NCI-H1436 treated with DMSO at 0.1 percent for 48 hours (cell line): ENCODE data around the gene PDE4B.

Experiments used
- DNase-seq: peaks from one replicate; lab custom pipeline; 2025; lab: John Stamatoyannopoulos, UW

The PDE4B gene

DNA sequence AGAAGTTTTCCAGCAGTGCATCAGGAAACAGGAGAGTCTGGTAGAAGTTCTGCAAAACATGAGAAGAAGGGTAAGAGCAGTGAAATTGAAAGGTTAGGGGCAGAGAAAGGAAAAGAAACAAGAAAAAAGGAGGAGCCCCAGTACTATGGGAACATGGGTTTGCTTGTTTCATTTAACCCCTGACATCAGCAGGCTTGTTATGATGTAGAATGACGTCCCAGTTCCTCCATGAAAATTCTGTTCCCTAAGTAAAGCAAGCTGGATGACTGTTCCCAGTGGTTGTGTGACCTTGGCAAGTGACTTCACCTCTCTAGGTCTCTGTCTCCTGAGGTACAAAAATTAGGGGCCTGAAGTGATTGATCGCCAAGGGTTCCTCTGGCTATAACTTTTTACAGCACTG lies 472.6 kb downstream of the PDE4B start:
- DNase-seq, result no peak

DNA sequence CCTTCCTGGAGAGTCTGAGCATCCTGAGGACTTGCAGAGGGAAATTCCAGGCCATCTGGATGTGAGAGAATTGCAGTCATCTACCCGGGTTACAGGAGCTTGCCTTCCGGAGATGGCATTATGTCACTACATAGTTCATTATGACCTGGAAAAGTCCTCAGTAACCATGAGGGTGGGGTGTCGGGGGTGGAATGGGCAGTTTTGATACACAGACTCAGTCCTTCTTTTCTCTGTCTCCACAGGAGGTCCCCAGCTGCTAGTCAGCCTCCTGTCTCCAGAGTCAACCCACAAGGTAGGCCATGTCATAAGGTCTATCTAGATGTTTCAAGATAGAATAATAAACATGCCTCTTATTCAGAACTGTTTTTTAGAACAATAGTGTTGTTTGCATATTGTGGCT lies 473.1 kb downstream of the PDE4B start:
- DNase-seq, result no peak

DNA sequence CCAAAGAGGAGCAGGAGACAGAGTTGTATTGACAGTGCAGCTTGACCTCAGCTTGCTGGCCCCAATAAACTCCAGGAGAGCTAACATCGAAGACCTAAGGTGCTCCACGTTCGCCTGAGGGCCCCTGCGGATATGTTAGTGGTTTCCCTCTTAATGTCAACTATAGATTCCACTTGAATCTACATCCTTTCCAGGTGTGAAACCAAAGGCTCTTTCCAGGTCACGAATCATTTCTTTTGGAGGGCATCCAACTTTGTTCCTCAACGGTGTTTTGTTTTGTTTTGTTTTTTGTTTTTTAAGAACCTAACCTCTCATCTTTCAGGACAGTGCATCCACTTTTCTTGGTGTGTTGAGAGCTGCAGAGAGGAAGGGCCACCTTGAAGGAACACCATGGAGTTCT lies 473.7 kb downstream of the PDE4B start:
- DNase-seq, result no peak

DNA sequence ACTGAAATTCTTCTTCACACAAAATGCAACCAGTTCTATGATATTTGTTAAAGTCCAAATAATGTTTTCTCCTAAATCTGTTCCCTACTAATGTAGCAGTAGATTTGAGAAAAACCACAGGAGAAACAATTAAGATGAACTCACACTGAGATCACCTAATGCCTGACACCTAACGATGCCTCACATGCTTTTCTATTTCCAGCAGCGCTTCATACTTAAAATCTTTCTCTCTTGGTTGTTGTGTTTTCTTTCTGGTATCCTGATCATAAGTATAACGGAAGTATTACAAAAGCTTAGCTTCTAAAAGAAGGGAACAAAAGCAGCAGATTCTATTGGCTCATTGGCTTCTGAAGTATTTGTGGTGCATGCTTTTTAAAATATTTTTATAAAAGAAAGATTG lies 474.1 kb downstream of the PDE4B start:
- DNase-seq, result no peak

DNA sequence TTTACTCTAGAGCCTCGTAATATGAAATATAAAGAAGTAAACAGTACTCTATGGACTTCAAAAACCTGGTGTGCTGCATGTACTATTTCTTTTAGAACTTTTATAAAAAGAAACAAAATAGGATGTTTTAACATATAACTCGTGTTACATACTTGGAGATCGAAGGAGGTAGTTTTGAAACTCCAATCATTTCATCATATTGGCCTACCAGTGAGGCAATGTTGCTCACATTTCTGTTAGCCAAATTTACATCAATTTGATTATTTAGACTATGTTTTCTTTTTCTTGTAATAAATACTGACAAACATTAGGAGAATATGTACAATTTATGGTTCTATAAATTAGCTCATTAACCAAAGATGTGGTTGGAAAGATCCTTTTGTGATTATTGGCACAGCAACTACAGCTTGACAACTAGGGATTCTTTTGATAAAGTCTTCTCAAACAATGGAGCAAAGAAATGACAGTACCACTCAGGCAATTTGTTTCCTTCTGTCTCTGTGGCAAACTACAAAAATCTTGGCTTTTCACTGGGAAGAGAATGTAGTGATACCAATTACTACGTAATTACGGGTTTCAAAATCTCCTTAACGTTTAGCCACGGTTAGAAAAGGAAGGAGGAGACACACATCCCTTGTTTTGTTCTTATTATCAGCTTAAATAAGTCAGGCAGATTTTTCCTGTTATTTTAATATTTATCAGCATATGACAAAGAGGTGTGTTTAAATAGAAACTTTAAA lies 474.7 kb downstream of the PDE4B start:
- DNase-seq, result no peak

DNA sequence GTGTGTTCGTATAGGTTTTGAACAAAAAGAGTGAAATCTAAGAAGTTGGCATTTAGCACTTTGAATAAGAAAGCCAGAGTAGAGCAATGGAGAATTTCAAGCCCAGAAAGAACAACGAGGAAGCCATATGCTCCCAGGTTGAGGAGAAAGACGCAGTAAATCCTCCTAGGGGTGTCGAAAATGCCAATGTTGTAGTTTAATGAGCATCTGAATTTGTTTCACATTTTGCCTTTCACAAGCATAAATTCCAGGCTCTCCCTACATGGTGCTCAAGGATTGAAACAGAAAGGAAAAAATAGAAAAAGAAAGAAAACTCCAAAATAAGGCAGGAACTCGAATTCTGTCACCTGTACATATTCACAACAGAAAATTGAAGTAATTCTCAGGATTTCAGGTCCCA lies 476.5 kb downstream of the PDE4B start:
- no peak for DNase-seq

DNA sequence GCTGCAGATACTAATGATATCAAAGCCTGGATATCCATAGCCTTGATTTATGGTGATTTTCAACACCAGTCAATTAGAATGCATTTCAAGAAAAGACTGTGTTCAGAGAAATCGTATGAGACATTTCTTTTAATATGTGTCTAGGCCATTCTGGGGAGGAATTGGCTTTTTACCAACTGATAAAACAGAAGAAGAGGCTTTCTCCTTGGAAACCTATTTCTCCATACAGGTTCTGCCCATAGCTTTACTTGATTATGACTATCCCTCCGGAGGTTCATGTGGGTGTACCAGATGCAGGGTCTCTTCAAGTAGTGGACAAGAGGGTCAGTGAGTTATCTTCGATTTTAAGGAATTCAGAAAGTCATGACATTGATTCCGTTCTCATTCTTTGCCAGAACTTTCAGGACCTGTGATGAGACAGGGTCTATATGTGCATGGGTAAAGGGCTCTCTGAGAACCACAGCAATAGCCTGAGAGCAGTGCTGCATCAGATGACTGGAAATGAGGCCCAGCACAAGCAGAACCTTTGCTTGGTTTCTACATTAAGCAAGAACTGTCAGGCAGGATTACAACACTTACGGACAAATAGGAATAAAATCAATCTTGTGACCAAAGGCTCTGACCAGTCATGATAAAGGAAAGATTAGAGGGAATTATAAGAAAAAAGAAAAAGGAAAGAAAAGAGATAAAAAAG lies 477.6 kb downstream of the PDE4B start:
- no peak for DNase-seq

DNA sequence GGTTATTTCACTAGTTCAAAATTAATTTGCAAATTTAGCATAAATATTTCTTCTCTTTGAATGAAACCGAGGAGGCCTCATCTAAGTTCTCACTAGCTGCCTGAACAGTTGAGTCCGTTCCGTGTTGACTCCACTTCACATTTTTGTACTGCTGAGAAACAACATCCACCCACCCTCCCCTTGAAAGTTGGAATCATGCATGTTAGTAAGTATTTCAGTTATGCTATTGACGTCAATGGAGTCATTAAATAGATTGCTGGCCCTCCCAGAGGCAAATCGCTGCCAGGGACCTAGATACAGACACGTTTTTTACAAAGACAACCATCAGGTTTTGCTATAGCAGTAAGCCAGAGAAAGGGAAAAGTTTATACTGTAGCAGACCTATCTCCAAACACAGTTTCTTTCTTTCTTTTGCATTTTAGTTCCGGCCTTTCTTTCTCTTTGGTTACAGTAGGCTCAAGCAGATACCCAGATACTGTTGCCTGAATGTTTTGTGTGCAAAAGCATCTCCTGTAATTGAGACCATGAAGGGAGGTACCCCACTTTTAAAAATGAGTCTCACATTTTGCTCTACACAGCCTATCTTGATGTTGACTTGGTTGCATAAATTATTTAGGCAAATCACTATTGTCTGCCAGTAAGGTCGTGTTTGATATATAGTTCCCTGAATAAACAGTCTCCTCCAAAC lies 478.7 kb downstream of the PDE4B start:
- peak; percentile 90 for DNase-seq

DNA sequence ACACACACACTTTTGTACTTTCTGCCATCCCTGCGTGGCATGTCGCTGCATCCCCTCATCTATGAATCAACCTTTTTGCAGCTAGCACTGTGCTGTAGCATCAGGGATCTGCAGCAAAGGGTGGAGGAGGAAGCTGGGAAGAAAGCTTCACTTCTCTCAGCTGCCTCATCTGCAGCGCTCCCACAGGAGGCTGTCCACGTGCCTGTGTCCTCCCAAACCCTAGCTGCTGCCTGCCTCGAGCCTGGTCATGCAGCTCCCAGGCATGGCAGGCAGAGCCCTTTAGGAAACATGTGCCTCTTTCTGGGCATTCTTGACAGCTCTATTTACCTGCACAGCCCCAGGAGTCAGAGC lies 479.2 kb downstream of the PDE4B start:
- peak; percentile 30 for DNase-seq

DNA sequence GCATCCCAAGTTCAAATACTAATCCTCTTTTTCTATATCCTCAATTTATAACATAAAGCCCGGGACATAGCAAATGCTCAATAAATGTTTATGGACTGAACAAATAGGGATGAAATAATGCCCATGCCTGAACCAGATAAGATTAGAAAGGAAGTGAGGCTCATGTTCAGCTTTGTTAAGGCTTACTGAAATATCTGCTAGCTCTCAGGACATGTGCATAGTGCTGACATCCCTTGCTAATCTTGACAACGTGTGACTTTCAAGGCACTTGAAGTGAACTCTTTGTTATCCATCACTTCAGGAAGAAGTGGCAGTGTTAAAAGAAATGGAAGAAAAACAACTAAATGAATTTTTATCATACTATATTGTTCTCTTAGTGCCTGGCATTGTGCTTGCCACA lies 481.0 kb downstream of the PDE4B start:
- no peak for DNase-seq

DNA sequence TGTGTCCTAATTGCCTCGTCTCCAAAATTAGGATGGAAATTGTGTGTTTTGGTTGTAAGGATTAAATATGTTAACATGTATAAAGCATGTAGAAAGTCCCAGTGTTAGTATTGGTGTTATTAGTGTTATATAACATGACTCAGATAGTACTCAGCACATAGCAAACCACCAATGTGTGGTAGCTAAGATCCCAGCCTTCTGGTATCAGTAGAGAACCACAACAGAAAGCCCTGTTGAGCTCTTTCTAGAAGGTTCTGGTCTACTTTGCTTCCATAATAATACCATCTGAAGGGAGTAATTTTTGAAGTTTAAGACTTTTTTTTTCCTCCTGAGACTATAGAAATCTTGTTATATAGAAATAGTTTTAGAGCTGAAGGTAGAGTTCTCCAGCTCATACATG lies 481.9 kb downstream of the PDE4B start:
- no peak for DNase-seq

DNA sequence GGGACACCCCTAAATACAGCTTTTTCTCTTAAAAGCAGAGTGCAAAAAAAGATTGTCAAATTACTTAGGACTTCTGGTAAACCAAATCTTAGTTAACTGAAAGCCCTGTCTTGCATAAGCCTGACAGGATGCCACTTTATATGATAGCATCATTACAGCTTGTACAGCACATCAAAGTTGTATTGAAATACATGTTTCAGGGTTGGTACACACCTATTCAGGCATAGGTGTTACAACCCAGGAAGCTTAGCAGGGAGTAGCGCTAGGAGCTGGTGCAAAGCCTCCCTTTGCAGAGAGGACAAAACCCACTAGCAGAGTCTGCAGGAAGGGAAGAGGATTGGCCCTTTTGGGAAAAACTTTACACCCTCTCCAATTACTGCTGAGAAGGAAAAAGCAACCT lies 482.4 kb downstream of the PDE4B start:
- no peak for DNase-seq

DNA sequence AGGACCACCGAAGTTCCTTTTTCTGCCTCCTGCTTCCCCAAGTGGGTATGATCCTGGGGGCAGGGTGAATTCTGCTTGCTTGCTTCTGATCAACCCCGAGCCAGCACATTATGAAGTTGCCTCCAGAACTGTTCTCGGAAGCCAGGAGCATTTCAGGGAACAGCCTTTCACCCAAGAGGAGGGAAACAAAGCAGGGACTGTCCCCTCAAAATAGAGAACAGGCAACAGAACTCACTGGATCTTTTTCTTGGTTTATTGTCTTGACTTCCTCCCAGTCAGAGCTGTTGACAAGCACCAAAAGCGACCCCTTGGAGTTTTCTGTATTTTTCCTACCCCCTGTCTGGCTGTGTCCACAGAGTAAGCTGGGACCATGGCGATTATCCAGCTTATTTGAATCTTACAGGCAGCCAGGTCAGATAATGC lies 482.9 kb downstream of the PDE4B start:
- DNase-seq, result no peak

DNA sequence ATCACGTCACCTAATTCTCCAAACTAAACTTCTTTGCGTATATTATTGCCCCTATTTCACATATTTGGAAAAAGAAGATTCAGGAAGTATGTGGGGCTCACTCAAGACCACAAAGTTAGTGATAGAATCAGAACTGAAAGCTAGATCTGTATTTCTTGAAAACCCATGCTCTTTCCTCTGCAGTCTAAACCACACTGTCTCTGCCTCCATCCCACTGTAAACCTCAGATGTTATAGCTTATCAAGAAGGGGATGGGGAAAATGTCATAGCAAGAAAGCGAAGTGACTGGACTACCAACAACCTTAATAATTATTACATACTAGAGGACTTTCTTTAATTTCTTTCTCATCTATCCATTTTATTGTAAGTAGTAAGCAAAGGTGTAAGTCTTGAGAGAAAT lies 483.5 kb downstream of the PDE4B start:
- DNase-seq, result no peak

DNA sequence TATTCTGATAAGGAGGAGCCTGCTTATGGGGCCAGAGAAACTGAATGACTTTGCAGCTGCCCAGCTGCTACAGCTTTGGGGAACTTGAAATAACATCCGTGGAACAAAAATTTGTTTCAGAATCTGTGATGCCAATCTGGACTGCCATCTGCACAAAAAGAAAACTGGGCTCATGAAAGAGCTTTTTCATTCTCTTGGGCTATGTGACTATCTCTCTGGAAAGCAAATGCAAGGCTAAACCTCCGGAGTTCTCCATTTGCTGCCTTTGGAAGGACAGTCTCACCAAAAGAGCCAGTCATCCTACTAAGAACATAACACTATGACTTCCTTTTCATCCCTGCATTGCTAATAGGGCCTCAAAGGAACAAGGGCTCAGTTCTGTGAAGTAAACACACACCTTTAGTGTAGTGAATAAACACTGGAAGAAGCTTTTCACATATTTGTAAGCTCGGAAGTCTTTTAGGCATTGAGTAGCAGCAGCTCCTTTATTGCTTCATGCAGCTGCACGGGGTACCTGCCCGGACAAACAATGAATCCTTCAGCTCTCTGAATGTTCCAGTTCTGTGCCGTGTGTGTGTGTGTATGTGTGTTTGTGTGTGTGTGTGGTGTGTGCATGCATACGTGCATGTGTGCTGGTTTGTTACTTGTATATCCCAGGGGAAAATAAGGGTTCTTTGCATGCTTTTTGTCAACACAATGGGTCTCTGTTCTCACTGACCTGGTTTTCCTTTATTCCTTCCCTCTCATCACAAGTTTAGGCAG lies 485.7 kb downstream of the PDE4B start:
- DNase-seq, result peak; percentile 8

DNA sequence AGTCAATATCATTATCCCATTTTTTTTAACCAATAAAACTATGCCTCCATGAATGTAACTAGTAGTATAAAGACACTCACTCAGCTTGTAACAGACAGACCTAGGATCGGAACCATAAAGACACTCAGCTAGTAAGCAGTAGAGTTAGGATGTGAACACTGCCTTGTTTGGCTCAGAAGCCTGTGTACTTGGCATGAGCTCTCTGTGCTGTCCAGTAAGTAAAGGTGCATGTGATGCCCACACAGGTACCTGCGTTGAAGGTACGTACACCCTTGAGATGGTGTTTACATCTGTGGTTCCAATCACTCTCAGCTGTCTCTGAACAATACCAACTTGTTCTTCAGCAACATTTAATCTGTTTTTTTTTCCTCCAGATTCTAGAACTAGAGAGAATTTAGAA lies 489.1 kb downstream of the PDE4B start:
- no peak for DNase-seq

DNA sequence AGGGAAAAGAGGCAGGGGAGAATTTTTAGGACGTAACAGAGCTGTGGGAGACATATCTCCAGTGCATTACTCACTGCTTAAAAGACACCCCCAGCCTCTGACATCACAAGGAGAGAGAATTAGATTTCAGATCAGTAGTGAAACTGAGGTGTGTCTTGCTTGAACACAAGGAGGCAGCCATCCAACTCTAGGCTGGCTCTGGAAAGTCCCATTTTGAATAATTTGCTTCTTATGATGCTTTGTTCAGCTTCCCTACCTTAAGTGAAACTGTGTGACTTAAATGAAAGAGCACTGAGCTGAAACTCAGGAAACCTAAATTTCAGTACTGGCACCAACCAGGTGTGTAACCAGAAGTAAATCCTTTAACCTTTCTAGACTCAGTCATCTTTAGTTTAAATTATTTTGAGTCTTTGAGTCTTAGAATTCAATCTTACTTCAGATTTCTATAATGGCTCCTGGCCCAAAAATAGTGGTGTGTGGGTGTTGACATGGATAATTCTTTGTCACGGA lies 489.7 kb downstream of the PDE4B start:
- DNase-seq, result no peak

DNA sequence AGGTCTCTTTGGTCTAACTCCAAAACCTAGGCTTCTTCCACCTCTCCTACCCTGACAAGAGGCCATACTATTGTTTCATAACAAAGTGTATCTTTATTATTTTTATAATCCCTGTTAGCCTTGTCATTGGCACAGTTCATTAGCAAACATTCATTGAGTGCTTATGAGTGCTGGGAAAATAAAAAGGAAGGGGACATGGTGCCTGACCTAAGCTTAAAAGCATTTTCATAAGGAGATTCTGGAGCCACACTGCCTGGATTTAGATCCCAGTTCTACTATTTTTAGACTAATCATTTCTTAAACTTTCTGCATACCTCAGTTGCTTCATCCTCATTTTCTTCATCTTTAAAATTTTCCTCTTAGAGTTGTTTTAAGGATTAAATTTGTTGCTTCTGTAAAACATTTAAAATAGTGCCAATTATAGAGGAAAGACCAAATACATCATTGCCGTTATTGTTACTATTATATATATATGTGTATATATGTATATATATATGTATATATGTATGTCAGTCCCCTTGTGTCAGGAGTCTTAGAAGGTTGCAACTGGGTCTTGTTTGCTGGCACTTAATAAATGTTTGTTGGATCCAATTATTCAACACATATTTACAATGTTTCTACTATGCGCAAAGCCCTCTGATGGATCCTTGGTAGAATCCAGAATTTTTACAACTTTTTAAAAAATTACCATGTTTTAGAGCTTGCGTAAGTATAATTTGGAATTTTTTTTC lies 490.4 kb downstream of the PDE4B start:
- no peak for DNase-seq

DNA sequence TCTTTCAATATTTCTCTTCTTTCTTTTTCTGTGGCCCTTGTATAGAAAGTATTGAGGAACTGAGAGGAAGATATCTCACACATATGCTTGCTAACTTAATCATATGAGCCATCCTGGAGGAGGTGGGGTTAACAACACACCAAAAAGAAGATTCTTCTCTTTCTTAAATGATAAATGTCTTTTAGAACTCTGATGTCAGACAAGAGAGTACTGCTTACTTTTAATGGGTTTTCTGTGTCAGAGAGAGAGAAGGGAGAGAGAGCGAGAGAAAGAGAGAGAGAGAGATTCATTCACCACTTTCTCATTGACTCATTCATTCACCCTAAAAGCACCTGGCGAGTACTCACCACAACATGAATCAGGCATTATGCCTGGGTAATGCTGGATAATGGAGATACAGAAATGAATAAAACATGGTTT lies 490.9 kb downstream of the PDE4B start:
- no peak for DNase-seq

DNA sequence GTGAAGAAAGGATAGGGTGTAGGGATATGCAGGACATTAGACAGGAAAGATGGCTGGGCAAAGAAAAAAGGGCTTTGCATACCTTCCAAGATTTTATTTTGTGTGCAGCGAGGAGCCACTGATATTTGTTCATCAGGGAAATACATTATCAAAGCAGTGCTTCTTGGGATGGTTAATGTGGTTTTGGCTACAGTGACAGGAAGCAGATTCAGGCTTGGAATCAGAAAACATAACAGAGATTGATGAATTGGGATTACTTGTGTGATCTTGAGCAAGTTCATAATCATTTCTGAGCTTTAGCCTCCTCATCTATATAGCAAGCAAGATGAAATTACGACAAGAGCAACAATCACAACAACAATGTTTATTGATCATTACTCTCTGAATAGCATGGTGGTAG lies 492.1 kb downstream of the PDE4B start:
- DNase-seq, result no peak

DNA sequence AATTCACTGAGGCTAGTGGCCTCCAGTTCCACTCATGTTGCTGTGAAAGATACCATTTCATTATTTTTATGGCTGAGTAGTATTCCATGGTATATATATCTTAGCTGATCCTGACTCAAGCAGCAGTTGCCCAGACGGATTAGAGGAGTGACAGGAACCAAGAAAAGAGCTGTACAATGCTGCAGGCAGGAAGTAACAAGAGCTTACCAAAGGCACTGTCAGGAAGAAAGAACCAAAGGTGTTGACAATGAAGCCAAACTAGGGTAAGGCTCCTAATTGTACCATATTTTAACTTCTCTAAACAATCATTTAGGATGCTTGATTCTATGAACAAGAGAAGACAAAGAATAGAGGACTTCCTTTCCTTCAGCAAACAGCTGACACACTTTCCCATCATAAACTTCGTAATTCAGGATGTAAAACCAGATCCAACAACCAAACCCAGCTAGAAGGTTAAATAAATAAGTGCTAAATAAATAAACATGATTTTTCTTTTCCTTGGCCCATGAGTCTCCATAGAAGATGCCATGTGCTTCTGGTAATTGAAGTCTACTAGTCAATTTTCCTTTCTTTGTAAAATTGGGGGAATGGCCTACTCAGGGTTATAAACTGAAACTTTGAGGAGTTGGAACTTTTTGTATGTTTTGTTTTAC lies 493.0 kb downstream of the PDE4B start:
- DNase-seq, result no peak
